RPMI7951 (cell line): ENCODE results near the gene CUL1. TPM values are rescaled to one million over a fixed set of nuclear protein-coding genes. Genes with fewer than 3 reads are reported as not detected.
A peak's percentile ranks its signal among the peaks of the same experiment; 100 is the strongest.

Experiments used
- DNase-seq: peaks from one replicate; pipeline ENCODE4 v3.0.0-alpha.2; 2012; ENCODE audit warnings: low read depth
- total RNA-seq: library from RNA; depleted of rRNA; stranded (reverse); fragments of >200 nt; shearing (Covaris generic); gene quantifications from 2 replicates; pipeline ENCODE4 v1.2.3, GENCODE V29; 2014

Gene CUL1
- total RNA-seq, 1 experiment from 2014 or later, result 65.1 TPM

DNA sequence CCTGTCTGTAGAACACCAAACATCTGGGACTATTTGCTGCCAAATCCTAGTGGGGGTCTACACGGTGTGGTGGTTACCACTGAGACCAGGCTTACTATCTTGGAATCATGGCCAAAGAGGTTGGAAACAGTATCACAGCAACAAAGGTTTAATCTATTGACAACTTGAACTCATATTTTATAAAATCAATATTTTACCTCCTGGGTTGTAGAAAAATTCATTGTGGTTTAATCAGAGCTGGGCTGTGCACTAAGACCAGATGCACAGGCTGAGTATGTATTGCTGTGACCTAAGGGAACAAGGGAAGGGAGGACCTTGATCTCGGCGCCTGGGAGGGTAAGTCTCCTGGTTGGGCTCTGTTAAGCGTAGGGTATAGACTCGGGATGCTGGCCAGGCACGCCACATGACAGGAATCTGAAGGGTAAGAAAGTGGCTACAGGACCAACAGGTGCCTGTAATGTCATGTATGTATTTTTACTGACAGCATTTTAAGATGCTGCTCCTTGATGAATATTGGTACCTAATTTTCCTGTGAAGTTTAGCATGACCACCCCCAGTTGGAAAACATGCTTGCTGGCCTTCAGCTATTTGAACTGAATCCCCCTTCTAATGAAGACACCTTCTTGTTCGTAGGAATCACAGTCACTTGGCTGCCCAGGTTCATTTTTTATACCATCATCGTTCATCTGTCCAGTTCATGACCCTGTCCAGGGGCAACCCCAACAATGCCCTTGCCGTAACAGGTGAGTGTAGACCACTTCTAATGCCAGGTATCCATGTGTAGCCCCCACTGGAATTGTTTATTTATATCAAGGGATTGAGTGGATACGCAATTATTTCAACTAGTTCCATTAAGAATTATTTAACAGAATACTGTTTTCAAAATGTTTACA is 105.9 kb downstream of the CUL1 start:
- no peak for DNase-seq

DNA sequence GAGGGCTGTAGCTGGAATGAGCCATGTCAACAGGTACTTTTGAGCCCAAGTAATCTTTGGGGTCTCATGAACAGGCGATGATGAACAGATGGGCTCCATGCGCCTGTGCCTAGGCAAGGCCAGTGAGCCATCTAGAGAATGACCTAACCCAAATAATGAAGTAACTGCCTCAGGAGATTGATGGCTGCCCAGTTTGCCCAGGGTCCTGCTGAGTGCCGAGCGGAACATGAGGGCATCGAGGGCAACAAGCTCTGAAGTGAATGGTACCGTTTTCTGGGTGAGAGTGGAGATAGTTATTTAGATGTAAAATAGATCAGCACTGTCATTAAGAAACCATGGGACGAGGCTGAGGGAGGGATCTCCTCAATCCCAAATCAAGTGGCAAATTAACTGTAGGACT is 107.5 kb downstream of the CUL1 start:
- DNase-seq, result no peak

DNA sequence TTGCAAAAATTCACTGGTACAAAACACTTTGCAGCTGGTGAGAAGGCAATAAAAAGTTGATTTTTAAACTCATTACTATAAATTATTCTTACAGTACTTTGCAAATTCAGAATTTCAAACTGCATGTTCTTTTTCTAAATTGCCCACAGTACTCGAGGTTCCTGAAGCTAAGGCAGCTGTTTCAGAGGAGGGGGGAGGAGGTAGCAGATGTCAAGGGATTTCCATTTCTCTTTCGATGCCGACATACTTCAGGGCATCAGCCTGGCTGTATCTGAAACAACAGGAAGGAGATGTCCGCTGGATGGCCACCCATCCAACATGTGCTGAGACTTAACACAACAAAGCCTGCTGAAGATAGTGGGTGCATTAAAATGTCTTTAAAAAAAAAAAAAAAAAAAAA is 108.7 kb downstream of the CUL1 start:
- no peak for DNase-seq

DNA sequence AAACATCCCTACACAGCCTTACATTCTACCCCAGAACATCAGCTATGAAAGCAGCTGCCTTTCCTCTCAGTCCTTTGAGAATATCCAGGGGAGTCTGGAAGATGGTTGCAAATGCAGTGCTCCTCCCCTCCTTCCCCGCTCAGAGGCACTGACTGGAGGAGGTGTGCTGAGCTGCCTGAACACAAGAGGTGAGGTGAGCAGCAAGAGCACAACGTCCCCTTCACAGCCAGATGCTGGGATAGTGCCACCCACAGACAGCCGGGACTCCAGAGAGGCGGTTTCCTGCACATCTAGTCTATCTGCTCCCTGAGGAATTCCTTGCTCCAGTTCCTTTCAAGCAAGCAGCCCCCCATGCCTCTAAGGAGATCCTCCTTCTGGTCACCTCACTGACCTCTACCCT is 111.2 kb downstream of the CUL1 start:
- no peak for DNase-seq

DNA sequence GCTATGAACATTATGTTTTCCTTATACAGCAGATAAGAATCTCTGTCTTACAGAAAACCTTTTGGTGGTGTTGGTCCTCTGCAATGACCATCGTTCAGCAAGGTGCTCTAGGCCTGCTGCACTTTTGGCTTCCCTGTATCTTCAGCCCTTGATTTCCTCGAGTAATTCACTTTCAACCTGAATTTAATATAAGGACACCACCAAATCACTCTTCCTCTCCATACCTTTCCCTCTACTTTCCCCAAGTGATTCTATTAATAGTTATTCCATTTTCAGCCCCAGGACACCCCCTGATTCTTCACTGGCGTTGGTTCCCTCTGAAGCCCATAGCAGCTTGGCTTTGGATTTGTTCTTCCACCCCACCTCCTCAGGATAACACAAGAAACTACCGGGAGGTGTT is 113.2 kb downstream of the CUL1 start:
- DNase-seq, result no peak

DNA sequence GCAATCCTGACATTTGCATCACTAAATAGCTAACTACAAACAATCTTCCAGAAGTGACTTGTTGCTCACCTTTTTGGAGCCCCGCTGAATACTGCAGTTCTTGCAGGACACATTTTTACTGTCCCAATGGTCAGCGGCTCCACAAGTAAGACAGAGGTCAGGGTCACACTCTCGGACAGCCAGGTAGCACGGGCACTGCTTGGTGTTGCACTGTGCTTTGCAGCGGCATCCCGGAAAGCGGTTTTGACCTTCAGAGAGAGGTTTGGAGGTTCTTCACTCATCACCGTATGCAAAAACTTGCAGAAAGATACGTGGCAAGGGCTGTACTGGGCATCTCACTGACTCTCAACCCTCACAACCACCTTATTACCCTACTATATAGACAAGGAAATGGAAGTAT is 115.2 kb downstream of the CUL1 start:
- DNase-seq, result no peak

DNA sequence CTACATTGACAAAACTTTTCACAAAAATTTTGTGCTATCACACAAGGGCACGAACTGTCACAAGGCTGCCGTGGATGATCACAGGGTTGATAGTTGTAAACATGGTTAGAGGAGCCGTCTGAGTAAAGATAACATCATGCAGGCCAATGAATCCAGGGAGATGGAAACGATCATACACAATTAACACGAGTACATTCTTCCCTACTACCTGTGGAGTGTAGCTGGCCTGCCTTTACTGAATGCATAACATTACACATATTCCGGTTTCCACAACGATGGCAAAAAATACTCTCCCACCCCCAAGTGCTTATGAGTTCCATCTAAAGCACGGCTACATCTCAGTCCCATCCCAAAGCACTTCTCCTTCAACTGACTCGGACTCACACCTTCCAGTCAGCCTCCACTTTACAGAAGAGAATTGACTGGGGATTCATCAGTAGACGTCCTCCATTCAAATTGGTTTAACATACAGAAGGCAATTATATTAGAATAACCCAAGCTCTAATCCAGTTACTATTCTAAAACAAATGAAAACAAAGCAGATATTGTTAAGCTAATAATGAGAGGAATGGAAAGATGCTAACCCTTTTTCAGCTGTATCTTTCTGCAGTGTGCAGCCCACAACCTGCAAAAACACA is 116.3 kb downstream of the CUL1 start:
- no peak for DNase-seq

DNA sequence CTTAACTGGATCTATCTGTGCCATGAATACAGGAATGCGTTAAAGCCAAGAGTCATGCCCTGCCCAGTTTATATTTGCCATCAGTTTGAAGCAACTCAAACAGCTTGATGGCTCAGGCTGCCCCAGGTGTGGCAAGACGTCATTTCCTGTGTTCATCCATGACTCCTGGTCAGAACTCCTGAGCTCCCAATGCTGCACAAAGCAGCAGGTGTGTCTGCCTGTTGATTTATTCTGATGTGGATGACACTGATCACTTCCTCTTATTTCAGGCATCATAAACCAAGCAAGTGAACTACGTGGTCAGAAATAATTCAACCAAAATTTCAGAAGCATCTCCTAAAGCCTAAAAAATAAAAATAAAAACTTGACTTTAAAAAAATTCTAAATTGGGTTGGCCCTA is 116.9 kb downstream of the CUL1 start:
- DNase-seq, result no peak

DNA sequence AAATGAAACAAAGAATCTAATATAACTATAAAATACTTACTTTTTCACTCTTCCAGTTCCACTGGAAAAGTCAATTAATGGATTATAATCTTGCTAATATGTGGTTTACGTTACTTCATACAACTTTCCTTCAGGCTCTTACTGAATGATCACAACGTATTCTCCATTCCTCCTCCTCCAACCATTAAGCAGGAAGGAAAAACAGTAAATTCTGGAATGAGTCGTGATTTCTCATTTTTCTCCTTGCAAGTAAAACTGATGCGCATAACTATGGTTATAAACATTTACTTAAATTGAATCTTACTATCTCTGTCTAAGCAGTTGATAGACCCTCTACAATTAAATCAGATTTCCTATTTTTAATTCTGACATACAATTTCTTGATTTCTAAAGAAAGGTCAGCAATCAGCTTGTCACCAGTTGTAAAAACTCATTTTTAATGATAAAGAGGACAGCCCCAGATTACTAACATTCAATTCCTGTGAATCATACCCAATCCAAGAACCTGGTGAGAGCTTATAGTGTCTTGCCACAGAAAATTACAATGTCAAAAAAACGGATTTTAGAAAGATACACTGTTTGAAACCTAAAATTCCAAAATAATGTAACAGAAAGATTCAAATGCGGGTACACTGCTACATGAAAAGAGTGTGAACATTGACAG is 121.1 kb downstream of the CUL1 start:
- DNase-seq, result peak; percentile 27

DNA sequence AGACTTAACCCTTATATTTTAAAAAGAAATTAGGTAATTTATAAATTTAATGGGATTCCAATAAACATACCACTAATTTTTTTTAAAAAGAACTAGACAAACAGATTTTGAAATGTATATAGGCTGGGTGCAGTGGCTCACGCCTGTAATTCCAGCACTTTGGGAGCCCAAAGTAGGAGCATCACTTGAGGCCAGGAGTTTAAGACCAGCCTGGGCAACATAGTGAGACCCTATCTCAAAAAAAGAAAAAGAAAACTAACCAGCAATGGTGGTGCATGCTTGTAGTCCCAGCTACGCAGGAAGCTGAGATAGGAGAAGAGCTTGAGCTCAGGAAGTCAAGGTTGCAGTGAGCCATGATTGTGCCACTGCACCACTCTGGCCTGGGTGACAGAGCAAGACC is 122.7 kb downstream of the CUL1 start:
- DNase-seq, result no peak

DNA sequence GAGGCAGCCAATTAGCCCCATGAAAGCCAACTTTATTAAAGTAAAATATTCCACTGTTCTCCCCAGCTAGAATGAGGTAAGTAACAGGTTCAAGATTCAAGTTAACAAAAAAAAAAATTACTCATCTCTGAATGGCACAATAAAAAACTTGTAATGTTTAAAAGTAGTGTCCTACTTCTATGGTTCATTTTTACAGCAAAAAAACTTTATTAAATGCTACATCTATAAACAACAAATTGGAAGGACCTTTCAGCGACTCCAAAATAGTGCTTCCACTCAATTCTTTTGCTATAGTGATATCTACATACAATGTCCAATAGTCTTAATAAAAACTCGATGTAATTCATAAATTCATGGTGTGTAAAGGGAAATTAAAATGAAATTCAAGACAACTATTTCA is 126.2 kb downstream of the CUL1 start:
- DNase-seq, result no peak

DNA sequence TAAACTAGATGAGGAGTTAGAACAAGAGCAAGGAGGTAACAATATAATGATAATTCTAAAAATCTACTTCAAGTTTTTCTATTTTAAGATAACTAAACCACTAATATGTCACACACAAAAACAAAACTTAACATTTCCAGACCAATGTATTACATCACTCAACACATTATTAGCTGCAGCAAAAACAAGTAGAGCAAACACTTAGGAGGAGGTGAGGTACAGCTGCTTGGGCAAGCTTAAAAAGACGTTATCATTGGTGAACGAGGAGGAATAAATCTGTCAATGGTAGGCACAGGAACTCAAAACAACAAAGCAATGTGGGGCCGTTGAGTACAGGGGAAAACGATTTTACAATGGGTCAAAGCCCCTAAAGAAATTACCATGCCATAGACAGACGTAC is 126.6 kb downstream of the CUL1 start:
- no peak for DNase-seq

DNA sequence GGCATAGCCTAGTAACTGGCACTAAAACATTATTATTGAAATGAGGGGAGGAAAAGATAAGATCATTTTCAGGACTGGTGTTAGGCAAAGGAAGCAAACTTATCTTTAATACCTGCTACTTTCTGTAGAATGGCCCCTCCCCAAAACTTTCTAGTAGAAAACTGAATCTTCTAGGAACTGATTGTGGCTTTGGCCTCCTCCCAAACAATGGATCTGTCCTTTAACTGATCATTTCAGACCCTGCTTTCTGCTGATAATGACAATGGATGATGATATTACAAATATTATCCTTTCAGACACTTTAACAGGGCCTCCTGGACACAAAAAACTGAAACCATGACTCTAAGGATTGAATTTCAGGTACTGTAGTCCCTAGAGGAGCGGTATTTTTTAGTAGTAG is 130.3 kb downstream of the CUL1 start:
- DNase-seq, result no peak

DNA sequence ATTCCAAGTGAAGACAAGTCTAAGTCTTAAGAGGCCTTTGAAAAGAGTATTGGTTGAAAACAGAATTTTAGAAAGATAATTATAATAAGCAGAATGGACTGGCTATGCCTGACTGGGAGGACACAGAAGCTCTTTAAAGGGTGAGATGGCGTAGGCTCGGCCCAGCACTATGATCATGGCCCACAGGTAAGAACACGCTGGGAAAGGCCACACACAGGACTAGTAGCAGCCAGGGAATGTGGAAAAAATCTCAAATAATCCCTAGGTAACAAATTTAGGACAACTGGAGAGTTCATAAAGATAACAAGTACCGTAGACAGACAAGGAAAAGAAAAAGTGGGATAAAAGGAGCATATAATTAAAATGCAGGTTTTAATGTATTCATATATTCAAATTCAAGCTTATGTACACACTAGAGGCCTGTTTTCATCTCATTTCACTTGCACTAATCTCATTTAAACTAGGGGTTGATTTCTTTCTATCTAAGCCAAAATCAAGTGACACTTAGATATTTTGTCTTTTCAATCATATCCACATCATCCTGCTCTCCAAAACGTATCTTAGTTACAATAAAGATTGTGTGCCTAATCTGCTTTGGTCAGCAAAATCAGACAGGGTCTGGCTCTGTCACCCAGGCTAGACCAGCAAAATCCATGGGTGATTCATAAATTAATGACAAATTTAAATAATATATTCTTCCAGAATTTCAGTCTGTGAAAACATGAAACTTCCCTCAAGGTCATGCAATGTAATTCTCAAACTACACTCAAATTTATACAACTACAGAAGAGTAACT is 132.4 kb downstream of the CUL1 start:
- DNase-seq, result no peak

DNA sequence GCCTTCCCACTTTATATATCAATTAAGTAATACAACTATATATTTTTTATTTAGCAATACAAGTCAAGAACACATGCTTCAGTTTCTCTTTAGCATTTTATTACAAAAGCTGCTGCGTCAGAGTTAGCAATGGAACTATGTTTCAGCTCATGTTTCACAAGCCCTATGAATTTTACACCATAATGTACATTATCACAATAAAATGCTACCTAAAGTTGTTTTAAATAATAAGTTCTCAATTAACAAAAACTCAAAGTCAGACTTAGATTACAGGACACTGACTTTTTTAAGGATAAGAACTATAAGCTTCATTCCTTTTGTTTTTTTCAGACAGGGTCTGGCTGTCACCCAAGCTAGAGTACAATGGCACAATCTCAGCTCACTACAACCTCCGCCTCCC is 133.1 kb downstream of the CUL1 start:
- DNase-seq, result no peak

DNA sequence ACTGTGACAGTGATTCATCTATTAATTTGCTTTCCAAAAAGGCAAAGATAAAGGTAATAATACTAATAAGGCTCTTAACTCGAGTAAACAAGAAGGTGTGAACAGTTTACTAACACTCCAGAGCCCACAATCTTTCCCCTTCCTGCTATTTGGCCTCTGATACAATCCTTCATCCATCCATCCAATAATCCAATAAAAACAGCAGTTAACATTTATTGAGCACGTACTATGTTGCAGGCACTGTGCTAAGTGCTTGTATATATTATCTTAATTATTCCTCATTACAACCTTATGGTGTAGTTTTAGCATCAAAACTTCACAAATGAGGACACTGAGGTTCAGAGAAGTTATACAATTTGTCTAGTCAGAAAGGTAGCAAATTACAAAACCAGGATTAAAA is 135.9 kb downstream of the CUL1 start:
- no peak for DNase-seq

DNA sequence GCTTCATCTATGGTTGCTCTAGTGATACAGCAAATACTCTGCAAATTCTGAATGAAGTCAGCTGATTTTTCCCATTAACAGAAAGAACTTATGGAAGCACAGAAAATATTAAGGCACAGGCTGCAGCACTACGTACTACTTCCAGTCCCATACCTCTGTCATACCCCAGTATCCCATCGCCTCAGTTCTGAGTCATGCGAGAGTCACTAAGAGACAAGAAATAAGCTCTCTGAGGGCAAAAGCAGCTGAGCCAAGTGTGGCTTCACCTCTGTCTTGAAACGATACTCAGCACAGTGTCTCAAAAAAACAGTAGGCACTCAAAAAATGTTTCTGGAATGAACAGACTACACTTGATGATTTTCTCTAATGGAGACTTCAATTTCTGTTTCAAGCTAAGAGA is 137.2 kb downstream of the CUL1 start:
- no peak for DNase-seq

DNA sequence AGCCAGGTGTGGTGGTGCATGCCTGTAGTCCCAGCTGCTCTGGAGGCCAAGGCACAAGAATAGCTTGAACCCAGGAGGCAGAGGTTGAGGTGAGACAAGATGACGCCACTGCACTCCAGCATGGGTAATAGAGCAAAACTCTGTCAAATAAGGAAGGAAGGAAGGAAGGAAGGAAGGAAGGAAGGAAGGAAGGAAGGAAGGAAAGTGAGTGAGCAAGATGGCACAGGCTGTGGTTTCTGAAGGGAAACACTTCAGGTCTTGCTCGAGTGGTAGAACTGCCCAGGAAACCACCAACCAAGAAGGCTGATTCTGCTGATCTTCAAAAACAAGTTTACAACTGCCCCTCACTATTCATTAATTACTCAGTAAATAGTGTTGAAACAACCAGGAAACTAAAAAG is 140.2 kb downstream of the CUL1 start:
- DNase-seq, result no peak

DNA sequence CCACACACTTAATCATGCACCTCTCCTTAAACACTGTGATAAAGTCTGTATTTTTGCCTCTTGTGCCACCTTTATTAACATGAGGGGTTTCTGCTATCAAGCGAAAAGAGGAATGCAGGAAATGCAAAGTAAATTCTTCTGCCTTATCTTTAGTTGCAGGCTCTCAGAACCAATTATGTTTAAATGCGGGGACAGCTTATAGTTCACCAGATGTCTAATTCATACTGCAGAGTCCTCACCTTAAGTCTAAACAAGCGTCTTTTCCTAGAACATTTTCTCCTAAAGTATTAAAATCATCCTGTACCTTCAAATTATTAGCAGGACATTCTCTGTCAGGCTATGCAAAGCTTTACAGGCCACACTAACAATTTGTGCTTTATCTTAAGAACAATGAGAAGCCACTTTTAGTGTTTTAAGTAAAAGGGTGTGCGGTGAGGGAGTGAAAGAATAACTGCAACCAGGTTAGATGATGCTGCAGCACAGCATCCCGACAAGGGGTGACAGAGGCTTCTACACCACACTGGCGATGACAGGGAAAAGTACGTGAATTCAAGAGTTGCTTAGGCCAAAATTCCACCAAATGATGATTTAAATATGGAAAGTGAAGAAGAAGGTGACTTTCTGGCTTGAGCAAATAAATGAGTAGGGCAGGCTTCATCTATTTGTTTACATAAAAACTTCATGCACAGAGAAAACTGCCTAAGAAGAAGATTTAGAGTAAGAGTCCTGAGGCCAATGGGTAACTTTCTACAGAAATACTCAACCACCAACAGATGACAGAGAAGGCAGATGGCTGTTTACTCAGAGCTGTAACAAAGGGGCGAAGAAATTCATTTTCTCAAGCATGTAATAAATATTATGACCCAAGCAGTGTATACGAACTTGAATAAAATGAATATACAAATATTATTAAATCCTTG is 149.4 kb downstream of the CUL1 start:
- no peak for DNase-seq

DNA sequence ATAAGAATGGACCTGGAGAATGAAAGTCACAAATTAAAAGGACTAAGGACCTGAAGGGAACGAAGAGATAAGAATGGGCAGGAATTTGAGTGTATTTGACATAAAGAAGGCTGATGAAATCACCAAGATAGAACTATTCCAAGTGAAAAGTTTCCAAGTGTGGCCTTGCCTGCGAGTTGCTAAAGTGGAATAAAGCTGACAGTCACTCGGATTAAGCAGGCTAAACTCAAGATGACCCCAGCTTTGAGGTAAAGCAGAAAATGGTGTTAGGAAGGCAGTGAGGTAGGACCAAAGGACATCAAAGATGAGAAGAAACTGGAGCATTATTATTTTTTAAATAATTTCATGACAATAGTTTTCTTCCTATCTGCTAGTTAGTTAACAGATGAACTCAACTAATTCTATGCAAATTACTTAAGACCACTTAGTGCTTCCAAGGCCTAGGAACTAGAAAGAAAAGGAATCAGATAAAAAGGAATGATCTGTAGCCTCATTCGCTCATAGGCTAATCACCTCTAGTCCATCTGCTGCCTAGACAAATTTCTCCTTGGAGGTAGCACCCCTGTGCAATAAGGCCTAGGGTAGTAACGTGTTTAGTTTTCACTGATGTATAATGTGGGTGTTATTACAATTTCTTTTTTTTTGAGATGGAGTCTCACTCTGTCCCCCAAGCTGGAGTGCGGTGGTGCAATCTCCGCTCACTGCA is 150.8 kb downstream of the CUL1 start:
- DNase-seq, result no peak
